Measurements from ENCODE around the gene FGFRL1.
A peak's percentile ranks its signal among the peaks of the same experiment; 100 is the strongest.

The FGFRL1 gene

DNA sequence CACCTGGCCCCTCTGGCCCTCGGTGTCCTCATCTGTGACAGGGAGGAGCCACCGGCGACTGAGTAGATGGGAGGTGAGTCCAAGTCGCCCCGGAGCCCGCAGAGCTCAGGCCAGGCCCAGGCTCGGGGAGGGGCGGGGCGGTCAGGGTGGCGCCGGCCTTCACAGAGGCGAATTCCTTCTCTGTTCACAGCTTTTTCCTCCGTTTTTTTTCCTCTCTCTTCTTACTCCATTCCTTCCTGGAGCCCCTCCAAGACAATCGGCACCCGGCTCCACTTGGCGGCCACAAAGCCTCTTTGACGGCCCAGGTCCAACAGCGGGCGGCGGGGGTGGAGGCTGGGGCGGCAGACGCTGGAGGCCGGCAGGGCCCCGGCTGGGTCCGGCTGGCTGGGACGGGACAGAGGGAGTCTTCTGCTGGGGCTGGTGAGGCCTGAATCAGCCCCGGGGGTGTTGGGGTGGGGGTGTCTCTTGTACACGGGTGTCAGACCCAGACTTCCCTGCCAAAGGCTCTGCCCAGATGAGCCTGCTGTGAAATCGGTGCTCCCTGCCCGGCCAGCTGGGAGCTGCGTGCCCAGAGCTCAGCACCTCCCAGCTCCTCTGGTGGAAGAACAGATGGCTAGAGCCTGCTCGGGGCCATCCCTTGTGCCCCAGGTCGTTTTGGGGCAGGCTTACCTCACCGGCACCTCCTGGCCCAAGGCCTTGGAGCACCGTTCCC, 22.6 kb downstream of the FGFRL1 start:
- TF ChIP-seq, protein P1, sequence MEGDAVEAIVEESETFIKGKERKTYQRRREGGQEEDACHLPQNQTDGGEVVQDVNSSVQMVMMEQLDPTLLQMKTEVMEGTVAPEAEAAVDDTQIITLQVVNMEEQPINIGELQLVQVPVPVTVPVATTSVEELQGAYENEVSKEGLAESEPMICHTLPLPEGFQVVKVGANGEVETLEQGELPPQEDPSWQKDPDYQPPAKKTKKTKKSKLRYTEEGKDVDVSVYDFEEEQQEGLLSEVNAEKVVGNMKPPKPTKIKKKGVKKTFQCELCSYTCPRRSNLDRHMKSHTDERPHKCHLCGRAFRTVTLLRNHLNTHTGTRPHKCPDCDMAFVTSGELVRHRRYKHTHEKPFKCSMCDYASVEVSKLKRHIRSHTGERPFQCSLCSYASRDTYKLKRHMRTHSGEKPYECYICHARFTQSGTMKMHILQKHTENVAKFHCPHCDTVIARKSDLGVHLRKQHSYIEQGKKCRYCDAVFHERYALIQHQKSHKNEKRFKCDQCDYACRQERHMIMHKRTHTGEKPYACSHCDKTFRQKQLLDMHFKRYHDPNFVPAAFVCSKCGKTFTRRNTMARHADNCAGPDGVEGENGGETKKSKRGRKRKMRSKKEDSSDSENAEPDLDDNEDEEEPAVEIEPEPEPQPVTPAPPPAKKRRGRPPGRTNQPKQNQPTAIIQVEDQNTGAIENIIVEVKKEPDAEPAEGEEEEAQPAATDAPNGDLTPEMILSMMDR (IDR thresholded peaks at IDR 0.05; ENCODE audit: low read length, missing control alignments) = no peak
- H3K4me3 ChIP-seq (replicated peaks; ENCODE audit: low read depth, low read length) = no peak overlapping the region
- DNase-seq (ENCODE audit: low read depth) = peak; percentile 72

DNA sequence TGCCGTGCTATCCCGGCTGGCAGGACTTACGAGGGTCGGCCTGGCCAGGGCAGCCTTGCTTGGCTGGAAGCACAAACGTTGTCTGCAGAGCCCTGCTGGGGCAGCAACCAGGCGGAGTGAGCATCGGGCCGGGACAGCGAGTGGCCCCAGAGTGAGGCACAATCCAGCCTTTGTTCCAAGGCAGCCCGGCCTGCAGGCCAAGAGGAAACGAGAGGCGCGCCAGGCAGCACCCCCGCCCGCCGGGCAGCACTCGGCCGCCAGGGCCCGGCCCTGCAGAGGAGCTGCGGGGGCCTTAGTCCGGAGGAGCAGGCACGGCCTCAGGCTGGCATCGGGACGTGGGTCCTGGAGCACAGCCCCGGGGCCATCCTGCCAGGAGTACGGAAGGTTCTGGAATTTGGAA, 24.1 kb downstream of the FGFRL1 start:
- DNase-seq (ENCODE audit: low read depth) = no peak
- no peak overlapping the region for H3K4me3 ChIP-seq (replicated peaks; ENCODE audit: low read depth, low read length)
- TF ChIP-seq, protein P1 (IDR thresholded peaks at IDR 0.05; ENCODE audit: low read length, missing control alignments) = no peak

DNA sequence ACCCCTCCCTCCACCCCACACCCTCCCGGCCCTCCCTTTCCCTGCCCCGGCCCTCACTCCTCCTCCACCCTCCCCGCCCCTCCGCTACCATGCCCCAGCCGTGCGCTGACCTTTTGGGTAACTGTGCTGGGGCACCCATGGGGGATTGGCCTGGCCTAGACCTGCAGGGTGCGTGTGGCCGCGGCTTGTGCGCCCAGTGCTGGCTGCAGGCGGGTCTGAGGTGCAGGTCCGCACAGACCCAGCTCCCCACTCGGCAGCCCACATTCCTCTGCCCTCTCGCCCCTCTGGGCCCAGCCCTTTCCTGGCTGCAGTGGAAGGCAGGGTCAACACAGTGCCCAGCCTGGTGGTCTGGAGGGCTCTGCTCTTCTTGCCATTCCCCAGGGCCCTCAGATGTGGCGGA, 24.7 kb downstream of the FGFRL1 start:
- DNase-seq (ENCODE audit: low read depth) = no peak
- TF ChIP-seq, protein P1 (IDR thresholded peaks at IDR 0.05; ENCODE audit: low read length, missing control alignments) = no peak
- no peak overlapping the region for H3K4me3 ChIP-seq (replicated peaks; ENCODE audit: low read depth, low read length)

DNA sequence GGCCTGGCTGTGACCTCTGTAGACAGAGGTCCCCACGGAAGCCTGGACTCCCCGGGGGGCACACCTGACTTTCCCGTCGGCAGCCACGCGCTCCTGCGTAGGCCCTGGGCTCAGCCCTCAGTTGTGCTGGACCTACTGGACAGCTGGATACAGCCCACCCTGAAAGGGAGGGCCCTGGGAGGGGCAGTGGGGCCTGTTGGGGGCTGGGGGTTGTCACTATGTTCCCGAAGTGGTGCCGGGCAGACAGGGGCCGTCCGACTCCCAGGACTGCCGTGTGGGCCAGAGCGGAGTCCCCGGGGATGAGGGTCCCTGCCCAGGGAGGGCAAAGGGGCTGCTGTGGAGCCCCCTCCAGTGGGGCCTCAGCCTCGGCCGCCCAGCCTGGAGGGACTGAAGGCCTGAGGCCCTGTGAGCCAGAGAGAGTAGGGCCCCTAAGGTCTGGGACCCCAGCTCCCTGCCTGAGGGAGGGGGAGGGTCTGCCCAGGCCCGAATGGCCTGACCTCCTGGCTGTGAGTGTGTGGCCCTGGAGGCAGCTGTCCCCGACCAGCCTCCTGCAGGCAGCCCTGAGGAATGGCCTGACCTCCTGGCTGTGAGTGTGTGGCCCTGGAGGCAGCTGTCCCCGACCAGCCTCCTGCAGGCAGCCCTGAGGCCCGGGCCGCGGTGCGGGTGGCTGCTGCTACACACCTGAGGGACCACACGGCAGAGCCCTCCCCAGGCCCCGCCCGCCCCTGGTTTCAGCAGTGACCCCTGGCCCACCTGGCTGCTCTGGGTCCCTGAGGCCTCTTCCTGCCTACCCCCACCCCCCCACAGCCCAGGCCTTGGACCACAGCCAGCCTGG, 25.8 kb downstream of the FGFRL1 start:
- H3K4me3 ChIP-seq (replicated peaks; ENCODE audit: low read depth, low read length) = no peak overlapping the region
- TF ChIP-seq, protein P1 (IDR thresholded peaks at IDR 0.05; ENCODE audit: low read length, missing control alignments) = no peak
- no peak for DNase-seq (ENCODE audit: low read depth)

DNA sequence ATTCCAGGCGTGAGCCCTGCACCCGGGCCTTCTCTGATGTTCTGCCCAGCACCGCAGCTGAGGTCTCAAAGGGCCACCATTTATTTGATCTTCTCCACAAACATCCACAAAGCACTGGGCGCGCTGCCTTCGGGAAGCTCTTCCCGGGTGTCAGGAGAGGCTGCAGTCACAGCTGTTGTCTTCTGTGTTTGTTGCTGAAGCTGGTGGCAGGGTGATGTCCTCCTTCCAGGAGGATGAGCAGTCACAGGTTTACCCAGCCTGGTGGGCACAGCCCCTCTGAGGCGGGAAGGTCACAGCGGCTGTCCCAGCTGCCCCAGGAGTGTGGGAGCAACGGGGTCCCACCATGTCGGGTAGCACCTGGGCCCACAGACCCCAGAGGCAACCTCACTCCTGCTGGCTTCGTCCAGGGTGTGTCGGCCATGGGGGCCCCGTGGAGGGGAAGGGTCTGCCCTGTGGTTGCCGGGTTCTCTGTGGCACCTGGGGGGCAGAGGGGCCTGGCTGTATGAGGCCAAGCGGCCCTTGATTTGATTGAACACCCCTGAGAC, 27.6 kb downstream of the FGFRL1 start:
- DNase-seq (ENCODE audit: low read depth) = no peak
- TF ChIP-seq, protein P1 (IDR thresholded peaks at IDR 0.05; ENCODE audit: low read length, missing control alignments) = no peak
- no peak overlapping the region for H3K4me3 ChIP-seq (replicated peaks; ENCODE audit: low read depth, low read length)

DNA sequence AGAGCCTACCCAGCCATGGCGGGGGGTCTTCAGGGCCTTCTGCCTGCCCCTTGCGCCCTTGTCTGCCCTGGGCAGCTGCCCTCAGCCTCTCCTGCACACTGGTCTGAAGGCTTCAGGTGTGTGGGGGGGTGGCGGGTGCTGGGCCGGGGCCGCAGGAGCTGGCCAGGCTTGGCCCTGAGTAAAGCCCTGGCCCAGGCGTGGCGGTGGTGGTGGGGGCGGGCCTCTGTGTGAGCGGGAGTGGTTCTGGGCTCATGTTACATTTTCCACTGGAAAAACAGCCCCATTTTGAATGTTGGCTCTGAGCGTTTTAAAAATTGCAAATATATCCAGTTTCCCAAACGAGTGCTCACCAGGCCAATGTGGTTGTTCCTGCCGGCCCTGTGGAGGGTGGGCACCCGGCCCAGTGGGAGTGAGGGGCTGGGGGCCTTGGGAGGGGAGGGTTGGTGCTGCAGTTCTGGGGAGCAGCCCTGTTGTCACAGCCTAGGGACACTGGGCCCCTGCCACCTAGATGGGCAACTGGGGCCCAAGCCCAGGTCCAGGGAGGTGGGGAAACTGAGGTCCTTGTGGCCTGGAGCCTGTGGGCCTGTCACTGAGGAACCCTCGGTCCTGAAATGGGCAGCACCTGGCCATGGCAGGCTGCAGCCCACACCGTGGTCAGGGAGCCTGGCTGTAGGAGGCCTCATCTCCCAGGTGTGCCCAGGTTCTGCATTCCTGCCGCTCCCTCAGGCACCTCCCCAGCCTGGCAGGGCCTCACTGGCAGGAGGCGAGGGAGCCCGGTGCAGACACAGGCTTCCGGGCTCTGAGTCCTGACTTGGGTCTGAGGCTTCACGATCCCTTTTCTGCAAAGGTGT, 28.3 kb downstream of the FGFRL1 start:
- peak; percentile 39 for DNase-seq (ENCODE audit: low read depth)
- H3K4me3 ChIP-seq (replicated peaks; ENCODE audit: low read depth, low read length) = no peak overlapping the region
- TF ChIP-seq, protein P1 (IDR thresholded peaks at IDR 0.05; ENCODE audit: low read length, missing control alignments) = no peak

Data from fibroblast of pulmonary artery (primary cell).